ENCODE measurements around the gene MFN2.
"Not testable (repeated sequence)": the region's sequence is repeated elsewhere in the genome, so short reads cannot be mapped to it uniquely, and the experiment has no call there.

Gene MFN2

DNA sequence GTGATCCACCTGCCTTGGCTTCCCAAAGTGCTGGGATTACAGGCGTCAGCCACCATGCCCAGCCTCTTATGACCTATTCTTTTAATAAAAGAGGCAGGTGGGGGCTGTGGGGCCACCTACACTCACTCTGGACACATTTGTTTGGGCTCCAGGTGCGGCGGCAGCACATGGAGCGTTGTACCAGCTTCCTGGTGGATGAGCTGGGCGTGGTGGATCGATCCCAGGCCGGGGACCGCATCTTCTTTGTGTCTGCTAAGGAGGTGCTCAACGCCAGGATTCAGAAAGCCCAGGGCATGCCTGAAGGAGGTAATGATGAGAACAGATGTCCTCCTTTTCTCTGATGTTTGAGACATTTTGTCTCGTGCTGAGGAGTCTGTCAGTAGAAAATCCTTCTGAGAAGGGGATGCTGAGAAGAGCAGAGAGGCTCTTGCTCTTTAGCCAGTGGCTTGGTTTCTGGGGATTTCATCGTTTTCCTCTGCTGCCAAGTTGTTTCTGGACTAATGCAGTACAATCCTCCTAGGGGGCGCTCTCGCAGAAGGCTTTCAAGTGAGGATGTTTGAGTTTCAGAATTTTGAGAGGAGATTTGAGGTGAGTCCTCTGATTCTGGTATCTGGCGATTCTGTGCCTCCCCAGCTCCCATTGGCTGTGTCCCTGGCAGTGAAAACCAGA is 21.1 kb downstream of the MFN2 start:
- peak; percentile 37 for DNase-seq

GRCh38 chr1:12001996-12002493 is 21.8 kb downstream of the MFN2 start:
- no peak for DNase-seq

GRCh38 chr1:12003762-12004161 is 23.5 kb downstream of the MFN2 start:
- DNase-seq: no peak

DNA sequence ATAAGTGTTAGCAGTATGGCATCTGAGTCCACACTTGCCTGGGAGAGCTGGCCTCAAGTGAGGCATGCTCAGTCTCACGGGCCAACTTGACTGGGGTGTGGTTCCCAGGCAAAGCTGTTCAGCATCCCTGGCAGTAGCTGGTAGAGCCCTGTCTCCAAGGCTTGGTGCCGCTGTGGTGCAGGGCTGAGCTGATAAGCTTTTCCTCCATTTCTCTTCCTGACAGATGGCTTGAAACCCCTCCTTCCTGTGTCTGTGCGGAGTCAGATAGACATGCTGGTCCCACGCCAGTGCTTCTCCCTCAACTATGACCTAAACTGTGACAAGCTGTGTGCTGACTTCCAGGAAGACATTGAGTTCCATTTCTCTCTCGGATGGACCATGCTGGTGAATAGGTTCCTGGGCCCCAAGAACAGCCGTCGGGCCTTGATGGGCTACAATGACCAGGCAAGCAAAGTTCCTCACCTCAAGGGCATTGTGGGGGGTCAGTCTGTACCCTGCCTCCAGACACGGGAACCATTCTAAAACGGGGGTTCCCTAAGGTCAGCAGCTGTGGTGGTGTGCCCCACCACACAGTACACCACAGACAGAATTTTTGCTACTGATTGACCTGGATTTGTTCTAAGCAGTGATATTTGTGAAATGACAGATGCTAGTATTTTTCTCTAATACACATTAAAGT is 25.4 kb downstream of the MFN2 start:
- no peak for DNase-seq

GRCh38 chr1:12006167-12006921 is 26.1 kb downstream of the MFN2 start:
- DNase-seq: no peak

- no peak for DNase-seq
Measured at GRCh38 chr1:12007204-12007603, 27.0 kb downstream of the MFN2 start.

DNA sequence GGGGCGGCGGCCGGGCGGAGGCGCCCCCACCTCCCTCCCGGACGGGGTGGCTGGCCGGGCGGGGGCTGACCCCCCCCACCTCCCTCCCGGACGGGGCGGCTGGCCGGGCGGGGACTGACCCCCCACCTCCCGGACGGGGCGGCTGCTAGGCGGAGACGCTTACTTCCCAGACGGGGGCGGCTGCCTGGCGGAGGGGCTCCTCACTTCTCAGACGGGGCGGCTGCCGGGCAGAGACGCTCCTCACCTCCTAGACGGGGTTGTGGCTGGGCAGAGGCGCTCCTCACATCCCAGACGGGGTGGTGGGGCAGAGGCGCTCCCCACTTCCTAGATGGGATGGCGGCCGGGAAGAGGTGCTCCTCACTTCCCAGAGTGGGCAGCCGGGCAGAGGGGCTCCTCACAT is 28.1 kb downstream of the MFN2 start:
- DNase-seq: not testable (repeated sequence)

- no peak for DNase-seq
Measured at GRCh38 chr1:12009318-12009947, 29.2 kb downstream of the MFN2 start.

- no peak for DNase-seq
Measured at GRCh38 chr1:12010746-12011570, 30.7 kb downstream of the MFN2 start.

DNA sequence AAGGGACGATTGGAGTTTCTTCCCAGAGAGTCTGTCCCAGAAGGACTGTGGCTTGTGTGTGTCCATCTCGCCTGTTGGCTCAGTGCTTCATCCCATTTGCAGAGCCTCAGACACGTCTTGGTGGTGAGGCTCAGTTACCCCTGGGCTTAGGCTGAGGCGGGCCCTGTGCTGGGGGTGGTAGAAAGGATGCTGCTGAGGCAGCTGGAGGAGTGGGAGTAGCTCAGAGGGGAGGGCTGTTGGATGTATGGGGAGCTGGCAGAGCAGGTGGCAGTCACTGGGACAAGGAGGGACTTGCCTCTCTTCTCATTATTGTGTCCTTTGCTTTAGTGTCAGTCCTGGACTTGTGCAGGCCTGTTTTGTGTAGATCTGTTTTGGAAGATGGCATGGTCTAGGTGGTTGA is 31.8 kb downstream of the MFN2 start:
- DNase-seq: no peak

DNA sequence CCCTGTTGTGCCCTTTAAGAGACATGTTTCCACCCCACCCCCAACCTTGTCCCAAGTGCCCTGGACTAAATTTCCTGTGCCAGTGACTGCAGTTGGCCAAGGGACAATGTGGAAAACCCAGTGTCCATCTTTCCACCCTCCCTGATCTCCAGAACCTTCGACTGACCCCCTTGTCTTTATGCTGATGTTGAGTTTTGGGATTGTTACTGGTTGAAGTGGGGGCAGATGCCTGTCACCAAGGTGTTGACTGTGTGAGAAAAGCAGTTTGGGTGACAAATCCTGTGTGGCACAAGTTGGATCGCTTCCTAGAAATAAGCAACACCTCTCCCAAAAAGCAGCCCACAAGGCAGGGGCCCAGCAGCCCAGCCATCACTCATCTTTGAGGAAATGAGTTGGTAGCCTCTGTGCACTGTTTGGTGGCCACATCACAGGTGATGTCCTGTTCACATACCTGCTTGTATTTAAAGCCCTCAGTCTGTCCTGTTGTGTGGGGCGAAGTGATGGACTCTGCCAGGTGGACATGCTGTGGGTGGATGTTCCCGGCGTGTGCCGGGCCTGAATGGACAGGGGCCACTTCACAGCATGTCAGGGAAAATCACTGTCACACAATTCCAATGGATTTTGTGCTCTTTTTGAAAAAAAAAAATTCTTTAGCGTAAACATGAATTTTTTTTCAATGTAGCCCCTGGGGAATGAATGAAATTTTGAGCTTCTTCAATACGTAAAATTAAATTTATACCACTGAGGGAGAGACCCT is 32.5 kb downstream of the MFN2 start:
- no peak for DNase-seq

- no peak for DNase-seq
Measured at GRCh38 chr1:12014141-12014991, 34.1 kb downstream of the MFN2 start.

GRCh38 chr1:12015001-12015491 is 34.8 kb downstream of the MFN2 start:
- DNase-seq: no peak

- no peak for DNase-seq
Measured at GRCh38 chr1:12015499-12015898, 35.3 kb downstream of the MFN2 start.

DNA sequence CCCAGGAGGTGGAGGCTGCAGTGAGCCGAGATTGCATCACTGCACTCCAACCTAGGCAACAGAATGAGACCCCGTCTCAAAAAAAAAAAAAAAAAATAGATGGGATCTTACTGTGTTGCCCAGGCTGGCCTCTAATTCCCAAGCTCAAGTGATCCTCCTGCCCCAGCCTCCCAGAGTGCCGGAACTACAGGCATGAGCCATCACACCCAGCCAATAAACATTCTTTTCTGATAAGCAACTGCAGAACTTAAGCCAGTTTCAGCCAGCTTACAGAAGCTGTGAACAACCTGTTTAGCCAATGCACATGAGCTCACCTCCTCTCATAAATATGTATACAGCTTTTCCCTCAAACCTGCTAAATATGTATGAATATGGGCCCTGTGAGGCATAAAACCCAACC is 35.9 kb downstream of the MFN2 start:
- DNase-seq: no peak

GRCh38 chr1:12019858-12020509 is 39.7 kb downstream of the MFN2 start:
- no peak for DNase-seq

DNA sequence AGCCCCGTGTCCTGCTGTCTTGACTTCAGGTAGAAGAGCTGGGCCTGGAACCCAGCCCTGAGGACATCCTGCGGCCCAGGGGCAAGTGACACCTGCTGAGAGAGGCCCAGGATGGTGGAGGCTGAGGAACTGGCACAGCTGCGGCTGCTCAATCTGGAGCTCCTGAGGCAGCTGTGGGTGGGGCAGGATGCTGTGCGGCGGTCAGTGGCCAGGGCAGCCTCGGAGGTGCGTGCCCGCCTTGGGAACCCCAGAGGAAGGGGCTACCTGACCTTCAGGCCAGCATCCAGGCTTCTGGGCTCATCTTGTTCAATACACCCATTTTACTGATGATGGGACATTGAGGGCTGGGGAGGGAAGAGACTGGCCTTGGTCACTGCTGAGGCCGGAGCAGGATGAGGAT is 41.4 kb downstream of the MFN2 start:
- no peak for DNase-seq

- DNase-seq: no peak
Measured at GRCh38 chr1:12022036-12022435, 41.8 kb downstream of the MFN2 start.

DNA sequence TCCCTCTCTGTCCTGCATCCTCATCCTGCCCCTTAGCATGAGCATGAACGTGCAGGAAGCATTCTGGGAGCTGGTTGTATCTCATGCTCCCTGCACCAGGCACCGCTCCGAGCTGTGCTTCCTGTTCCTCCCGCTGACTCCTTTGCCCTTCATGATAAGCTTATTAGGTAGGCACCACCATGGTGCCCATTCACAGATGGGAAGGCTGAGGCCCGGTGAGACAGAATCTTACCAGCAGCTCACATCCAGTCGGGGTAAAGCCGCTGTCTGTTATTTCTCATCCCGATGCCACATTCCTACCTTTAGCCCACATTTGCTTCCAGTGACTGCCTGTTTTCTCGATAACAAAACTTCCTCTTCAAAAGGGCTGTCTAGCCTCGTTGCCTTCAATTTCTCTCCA is 46.3 kb downstream of the MFN2 start:
- DNase-seq: no peak

- DNase-seq: no peak
Measured at GRCh38 chr1:12028248-12028647, 48.0 kb downstream of the MFN2 start.

Measured in CD4-positive, alpha-beta T cell treated with Interleukin-12 subunit alpha and Interleukin-12 subunit beta, for 1 hour (primary cell).